C4-2B (cell line): ENCODE measurements around the gene NSD2.

Experiments
- CTCF ChIP-seq: fragments of 450-650 bp; conservative IDR thresholded peaks from 2 replicates; pipeline ENCODE4 v1.5.1; 2017; ENCODE audit warnings: mild to moderate bottlenecking
- ZFX ChIP-seq: fragments of 450-650 bp; IDR thresholded peaks from 2 replicates; pipeline ENCODE4 v1.6.1; 2017

- no peak for TF ChIP-seq CTCF
- no peak for TF ChIP-seq ZFX
These were observed 37.0 kb upstream of the NSD2 start for GRCh38 chr4:1834047-1834775.
